ENCODE results near the gene TNFAIP8L3. TPM values are rescaled to one million over a fixed set of nuclear protein-coding genes. Genes with fewer than 3 reads are reported as not detected.

Gene TNFAIP8L3
- total RNA-seq, 1 donor from 2014 or later = not detected

DNA sequence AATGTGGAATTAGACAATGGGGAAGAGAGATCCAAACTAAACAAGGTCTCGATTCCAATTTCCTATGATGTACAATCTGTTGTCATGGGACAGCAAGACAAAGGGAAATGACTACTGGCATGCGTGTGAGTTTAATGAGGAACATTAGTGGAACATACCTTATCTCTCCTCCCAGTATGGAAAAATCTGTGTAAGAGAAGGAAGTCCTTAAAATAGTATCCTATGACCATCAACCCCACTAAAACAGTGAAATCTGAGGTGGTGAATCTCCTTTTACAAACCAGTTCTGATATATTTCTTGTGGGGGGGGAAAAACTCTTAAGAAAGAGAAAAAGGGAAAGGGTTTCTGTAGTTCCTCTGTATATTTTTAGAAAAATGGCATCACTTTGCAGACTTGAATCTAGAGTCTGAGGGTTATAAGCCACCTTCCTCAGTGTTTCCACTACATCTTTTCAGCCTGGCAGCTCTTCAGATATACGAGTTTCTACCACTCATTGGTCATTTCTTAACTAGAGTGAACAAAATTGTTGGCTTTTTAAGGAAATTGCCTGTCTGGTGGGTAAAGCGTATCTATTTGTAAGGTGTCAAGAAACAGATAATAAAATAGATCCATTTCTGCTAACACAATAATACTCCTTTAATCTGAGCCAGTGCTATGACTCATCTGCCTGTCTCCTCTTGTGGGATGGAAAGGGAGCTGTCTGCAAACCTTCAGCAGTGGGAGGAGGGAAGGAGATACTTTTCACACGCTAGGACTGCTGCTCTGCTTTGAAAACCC, 3.0 kb upstream of the TNFAIP8L3 start:
- no peak for TF ChIP-seq CTCF (conservative IDR thresholded peaks at IDR 0.05; ENCODE audit: low read depth, low read length)
- H3K4me3 ChIP-seq (ENCODE audit: low read depth, low read length) = no peak overlapping the region
- DNase-seq (ENCODE audit: low read depth) = no peak

- TF ChIP-seq CTCF (conservative IDR thresholded peaks at IDR 0.05; ENCODE audit: low read depth, low read length) = no peak
- H3K4me3 ChIP-seq (ENCODE audit: low read depth, low read length) = no peak overlapping the region
- no peak for DNase-seq (ENCODE audit: low read depth)
These were observed 2.3 kb upstream of the TNFAIP8L3 start for GRCh38 chr15:51096976-51097375.

- no peak for DNase-seq (ENCODE audit: low read depth)
- no peak for TF ChIP-seq CTCF (conservative IDR thresholded peaks at IDR 0.05; ENCODE audit: low read depth, low read length)
- peak overlapping the region; percentile 71 for H3K4me3 ChIP-seq (ENCODE audit: low read depth, low read length)
These were observed 1.1 kb upstream of the TNFAIP8L3 start for GRCh38 chr15:51095681-51096331.

DNA sequence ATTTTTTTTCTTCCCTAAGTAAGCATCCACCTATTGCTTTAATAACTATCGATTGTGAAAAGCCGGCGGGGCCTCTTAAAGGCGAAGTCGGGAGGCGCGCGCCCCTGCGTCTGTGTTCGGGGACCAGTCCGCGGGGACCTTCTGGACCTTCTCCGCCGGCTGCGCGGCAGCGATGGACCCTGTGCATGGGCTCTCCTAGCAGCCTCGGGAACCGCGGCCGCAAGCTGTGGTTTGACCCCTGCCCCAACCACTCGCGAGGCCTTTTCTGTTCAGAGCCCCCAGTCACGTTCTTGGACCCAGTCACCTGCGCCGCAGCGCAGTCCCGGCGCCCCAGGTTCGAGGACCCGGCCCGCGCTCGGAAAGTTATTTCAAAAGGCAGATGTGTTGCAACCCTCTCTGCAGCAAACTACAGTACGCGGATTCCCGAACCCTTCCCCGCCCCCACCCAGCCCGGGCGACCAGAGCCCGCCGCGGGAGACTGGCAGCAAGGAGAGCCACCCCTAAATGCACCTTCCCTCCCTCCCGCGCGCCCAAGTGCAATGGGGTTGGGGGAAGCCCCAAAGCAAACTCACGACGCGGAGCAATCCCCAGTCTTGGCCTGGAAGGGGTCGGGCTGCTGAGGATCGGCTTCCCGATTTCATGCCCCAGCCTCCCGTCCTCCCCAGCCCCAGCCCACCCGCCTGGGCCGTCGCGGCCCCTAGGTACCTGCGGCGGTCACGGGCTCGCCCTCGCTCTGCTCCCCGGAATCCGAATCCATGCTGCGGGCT, 684 bp downstream of the TNFAIP8L3 start:
- no peak for TF ChIP-seq CTCF (conservative IDR thresholded peaks at IDR 0.05; ENCODE audit: low read depth, low read length)
- no peak for DNase-seq (ENCODE audit: low read depth)
- peak overlapping the region; percentile 71 for H3K4me3 ChIP-seq (ENCODE audit: low read depth, low read length)

DNA sequence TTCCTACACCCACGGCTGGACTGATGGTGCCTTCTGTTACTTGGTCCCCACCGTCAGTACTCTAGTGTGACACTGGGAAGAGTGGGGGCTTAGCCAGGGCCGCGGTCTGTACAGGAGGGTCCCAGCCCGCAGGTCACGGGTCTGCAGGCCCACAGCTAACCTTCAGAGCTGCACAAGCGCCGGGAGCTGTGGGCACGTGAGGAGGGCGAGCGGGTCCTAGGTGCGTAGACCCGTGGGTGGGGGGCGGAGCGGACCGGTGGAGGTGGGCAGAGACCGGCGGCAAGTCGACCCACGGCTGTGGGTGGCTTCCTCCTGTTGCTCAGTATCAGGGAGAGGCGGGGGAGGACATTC, 1.2 kb downstream of the TNFAIP8L3 start:
- no peak for DNase-seq (ENCODE audit: low read depth)
- peak overlapping the region; percentile 71 for H3K4me3 ChIP-seq (ENCODE audit: low read depth, low read length)
- no peak for TF ChIP-seq CTCF (conservative IDR thresholded peaks at IDR 0.05; ENCODE audit: low read depth, low read length)

- no peak overlapping the region for H3K4me3 ChIP-seq (ENCODE audit: low read depth, low read length)
- no peak for TF ChIP-seq CTCF (conservative IDR thresholded peaks at IDR 0.05; ENCODE audit: low read depth, low read length)
- no peak for DNase-seq (ENCODE audit: low read depth)
These were observed 2.1 kb downstream of the TNFAIP8L3 start for GRCh38 chr15:51092480-51093040.
